Fibroblast of skin of right quadriceps (primary cell): ENCODE measurements around the gene RPL38.

Source experiments
- DNase-seq: peaks from one replicate; pipeline ENCODE4 v3.0.0-alpha.2; 2013

RPL38 gene

DNA sequence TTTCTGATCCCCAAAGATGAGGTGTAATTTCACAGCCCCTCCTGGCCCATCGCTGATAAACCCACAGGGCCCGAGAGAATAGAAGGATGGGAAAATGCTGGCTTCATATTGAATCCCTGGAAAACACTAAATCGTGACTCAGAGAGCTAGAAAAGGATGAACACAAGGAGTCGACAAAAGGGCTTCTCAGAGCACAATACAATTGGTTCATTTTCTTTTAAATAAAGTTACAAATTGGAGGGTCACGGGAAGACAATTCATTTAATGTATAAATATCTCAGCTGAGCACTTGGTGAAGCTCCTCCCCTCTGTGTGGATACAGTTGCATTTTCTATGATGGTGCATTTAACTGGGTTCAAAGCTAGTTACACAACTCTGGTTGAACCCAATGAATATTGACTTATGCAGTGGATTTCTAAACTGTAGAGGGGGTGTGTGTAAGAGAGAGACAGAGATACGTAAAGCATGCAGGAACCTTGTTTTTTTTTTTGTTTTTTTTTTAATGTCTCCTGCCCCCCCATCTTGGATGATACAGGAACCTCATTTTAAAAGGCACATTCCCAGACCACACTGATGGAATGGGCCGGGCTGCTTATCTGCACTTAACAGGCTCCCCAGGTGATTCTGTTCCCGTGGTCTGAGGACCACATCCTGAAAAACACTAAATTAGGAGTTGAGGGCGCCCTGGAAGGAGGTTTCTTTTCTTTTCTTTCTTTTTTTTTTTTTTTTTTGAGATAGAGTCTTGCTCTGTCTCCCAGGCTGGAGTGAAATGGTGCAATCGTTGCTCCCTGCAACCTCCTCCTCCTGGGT lies 24.0 kb downstream of the RPL38 start:
- DNase-seq = no peak

GRCh38 chr17:74228306-74228978 lies 25.0 kb downstream of the RPL38 start:
- no peak for DNase-seq

- no peak for DNase-seq
Measured at GRCh38 chr17:74230896-74231295, 27.4 kb downstream of the RPL38 start.

DNA sequence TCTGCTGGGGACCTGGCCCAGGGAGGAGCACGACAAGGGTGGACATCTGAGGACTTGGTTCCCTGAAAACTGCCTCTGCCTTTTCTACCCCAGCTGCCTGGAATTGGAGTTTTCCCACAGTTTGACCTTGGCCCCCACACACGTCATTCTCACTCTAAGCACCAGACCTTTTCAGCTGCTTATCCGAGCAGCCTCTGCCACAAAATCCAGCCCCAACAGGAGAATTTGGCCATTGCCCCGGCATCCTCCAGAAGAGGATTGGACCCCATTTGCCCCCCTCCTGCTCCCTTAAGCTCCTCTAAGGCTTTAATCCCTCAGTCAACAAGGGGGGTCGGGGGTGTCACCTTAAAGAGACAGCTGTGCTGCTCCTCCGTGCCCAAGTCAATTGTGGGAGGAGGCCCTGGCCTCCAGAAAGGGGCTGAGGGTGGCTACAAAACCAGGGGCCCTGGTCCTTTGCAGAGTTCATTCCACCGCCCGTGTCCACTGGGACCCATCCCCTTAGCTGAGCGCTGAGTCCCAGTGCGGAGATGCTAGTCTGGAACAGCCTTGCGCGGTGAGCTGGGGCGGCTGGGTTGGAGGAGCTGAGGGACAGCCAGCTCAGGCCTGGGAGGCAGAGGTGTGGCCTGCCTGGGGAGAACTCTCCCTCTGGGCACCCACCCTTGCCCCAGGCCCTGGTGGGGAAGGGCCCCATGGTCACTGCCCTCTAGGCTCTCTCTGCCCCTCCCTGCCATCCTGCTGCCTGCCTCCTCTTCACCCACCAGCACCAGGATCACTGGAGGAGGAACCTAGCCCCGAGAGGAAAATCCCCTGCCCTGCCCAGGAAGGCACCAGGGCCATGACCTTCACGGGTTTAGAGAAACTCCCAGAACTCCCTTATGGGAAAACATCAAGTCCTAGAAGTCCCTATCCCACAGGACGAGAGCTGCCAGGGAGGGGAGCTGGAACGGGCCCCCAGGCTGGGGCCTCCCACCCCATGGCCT lies 28.7 kb downstream of the RPL38 start:
- DNase-seq = no peak

DNA sequence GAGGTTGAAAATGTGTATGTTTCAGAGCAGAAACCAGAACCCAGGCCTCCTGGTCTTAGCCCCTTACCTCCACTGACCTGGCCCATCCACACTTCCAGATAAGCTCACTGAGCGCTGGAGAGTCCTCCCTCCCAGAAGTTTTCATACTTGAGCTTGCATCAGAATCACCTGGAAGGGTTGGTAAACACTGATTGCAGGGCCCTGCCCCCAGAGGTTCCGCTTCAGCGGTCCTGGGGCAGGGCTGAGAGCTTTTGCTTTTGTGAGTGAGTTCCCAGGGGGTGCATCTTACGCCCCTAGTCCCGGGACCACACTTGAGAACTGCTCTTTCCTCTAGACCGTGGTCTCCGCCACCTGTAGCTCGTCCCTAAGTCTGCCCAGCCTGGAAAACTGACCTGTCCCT lies 30.5 kb downstream of the RPL38 start:
- DNase-seq = no peak

DNA sequence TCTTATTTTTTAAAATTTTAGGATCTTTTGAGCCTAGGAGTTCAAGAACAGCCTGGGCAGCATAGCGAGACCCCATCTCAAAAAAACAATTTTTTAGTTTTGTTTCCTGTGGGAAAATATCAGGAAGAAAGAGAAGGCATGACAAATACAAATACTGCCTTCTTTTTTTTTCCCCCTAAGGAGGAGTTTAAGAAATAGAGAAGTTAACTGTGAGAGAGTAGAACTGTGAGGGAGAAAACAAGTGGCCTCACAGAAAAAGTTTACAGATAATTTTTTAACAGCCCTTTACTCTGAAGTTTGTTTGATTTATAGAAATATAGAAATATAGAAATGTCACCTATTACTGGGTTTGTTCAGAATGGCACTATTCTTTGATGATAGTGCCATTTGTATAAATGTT lies 31.0 kb downstream of the RPL38 start:
- DNase-seq = no peak

- DNase-seq = no peak
Measured at GRCh38 chr17:74235040-74235581, 31.6 kb downstream of the RPL38 start.

- no peak for DNase-seq
Measured at GRCh38 chr17:74235911-74236371, 32.5 kb downstream of the RPL38 start.

DNA sequence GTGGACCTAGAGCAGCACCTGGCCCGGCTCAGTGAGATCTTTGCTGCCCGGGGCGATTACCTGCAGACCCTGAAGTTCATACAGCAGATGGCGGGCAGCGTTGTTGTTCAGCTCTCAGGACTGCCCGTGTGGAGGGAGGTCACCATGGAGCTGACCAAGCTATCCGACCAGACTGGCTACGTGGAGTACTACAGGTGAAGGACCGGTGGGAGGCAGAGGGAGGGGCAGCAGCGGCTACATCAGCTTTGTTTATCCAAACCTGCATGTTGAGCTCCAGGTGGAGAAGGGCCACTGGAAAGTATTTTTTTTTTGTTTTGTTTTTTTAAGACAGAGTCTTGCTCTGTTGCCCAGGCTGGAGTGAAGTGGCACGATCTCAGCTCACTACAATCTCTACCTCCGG lies 33.8 kb downstream of the RPL38 start:
- no peak for DNase-seq

DNA sequence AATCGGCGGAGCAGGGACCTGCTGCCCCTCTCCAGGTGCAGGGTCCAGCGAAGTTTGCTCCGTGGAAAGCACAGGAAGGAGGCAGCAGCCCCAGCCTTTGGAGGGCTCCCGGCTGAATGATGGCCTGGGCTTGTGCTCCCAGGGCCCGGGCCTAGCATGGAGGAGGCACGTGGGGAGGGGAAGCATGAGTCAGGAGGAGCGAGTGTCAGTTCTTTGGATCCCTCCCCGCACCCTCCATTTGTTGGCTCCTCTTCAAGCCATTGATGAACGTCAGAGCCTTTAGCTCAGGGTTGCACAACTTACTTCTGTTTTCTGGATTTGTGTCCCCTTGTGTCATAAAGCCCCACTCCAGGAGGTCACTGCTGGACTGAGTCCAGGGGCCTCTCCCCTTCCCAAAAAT lies 35.7 kb downstream of the RPL38 start:
- DNase-seq = peak; percentile 67

DNA sequence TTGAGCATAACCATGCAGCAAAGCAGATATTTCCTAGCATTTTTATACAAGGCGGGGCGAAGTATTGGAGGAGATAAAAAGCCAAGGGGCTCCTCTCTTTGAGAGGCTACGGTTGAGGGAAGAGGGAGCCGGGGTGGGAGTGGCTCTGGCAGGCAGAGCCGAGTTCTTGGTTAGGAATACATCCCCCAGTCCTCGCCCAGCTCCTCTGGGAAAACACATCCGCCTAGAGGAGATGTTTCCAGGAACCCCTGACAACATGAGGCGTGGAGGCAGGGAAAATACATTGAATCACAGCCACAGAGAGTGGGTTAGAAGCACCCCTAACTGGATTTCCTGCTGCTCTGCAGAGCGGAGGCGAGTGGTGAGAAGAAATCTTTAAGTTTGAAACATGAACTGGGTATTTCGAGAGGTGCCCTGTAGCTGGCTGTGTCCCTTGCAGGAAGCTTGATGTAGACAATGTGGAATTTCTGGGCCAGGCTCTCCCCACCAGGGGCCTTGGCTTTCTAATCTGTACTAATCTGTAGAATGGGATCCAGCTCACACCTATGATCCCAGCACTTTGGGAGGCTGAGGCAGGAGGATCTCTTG lies 37.2 kb downstream of the RPL38 start:
- DNase-seq = peak; percentile 87

- no peak for DNase-seq
Measured at GRCh38 chr17:74241431-74241830, 38.0 kb downstream of the RPL38 start.

- no peak for DNase-seq
Measured at GRCh38 chr17:74241847-74242246, 38.4 kb downstream of the RPL38 start.

DNA sequence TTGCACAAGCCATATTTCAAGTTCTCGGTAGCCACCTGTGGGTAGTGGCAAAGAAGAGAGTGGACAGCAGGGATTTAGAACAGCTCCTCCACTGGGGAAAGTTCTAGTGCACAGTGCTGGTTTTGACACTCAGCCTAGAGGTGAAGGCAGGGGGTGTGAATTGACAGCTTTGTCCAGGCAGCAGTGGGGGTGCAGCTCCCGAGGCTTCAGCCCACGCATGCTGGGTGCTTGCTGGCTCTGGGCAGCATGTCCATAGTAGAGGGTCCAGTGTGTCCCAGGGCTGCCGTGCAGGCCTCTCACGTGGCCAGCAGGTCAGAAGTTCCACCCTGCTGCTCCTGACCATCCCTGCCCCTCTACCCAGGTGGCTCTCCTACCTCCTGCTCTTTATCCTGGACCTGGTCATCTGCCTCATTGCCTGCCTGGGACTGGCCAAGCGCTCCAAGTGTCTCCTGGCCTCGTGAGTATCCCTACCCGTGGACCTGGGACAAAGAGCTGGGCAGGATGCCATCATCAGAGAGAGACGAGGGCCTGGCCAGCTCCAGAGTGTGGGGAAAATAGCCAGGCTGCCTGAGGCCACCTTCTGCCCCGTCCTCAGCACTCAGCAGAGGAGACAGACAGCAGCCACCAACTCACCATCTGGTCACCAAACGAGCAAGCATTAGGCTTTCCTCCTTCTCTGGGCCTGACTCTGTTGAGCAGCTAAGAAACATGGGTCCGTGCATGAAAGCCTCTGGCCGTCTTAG lies 39.7 kb downstream of the RPL38 start:
- DNase-seq = no peak

- DNase-seq = no peak
Measured at GRCh38 chr17:74244128-74244527, 40.6 kb downstream of the RPL38 start.

GRCh38 chr17:74244548-74244947 lies 41.1 kb downstream of the RPL38 start:
- DNase-seq = no peak

DNA sequence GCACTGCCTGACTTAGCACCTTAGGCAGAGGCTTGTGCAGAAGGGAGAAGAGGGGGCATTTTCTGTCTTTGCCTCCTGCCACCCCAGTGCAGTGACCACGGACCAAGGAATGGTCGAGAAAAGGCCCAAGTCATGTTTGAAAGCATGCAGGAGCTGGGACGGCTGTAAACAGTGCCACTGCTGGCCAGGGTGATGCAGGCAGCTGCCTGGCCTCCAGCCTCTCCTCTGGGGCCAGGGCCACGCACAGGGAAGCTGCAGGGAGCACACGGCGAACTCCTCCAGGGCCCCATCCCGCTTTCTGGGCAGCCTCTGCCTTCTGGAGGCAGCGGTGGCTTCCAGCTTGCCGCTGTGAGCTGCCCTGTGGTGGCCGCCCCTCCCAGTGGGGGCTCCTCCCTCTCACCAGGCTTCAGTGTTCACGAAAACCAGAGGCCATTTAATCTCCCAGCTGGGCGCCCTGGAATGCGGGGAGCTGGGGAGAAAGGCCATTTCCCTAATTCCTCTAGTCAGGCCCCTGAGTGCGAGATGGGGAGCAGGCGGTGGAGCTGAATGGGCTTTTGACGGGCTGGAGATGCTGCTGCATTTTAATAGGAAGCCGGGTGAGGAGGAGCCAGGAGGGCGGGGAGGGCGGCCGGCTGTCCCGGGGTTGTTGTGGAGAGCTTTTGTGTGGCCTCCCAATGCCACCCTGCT lies 41.8 kb downstream of the RPL38 start:
- no peak for DNase-seq

DNA sequence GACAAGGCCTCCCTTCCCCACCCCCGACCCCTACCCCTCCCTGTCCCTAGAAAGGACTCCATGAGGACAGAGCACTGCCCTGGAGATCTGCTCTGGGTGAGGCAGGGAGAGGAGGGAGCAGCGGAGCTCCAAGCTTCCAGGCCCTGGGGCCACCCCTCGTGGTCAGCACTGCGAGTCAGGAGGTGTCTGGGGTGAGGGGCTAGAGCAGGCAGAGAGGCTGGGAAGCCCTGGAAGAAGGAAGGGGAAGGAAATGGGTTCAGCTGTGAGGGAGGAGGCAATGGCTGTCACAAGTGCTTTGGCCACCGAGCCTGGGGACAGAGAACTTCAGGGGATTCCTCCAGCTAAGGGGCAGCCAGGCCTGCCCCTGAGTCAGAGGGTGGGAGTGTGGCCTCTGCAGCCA lies 42.4 kb downstream of the RPL38 start:
- DNase-seq = no peak

DNA sequence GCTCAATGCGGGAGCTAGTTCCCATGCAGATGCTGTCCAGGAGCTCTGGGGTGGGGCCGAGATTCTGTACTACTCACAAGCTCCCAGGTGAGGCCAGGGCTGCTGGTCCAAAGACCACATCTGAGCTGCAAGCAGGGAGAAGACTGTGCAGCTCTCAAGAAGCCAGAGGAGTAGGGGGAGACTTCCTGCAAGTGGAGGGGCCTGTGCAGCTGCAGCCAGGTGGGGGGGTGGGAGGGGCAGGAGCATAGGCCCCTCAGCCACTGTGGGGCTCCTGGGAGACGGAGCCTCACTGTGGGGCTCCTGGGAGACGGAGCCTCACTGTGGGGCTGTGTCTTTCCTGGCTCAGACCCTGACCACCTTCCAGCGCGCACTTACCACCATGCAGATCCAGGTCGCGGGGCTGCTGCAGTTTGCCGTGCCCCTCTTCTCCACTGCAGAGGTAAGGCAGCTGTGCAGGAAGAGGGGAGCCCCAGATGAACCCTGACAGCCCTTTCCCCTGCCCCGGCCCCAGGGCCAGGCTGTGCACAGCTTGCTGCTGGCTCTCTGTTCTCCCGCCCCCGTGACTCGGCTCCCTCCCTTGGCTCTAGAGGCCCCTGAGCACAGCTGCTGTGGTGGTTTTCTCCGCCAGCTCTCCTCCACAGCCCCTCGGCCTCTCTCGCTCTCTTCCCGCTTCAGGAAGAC lies 46.3 kb downstream of the RPL38 start:
- no peak for DNase-seq

- no peak for DNase-seq
Measured at GRCh38 chr17:74250324-74250995, 47.0 kb downstream of the RPL38 start.
